Endodermal cell (in vitro differentiated cells): ENCODE measurements around the gene CCDC74A. TPM values are rescaled to one million over a fixed set of nuclear protein-coding genes. Genes with fewer than 3 reads are reported as not detected.
"Not testable (repeated sequence)": the region's sequence is repeated elsewhere in the genome, so short reads cannot be mapped to it uniquely, and the experiment has no call there.

Source experiments
- DNase-seq: peaks from one replicate; pipeline ENCODE4 v3.0.0-alpha.2; 2017
- H3K27ac ChIP-seq: 2 replicates; pipeline ENCODE4 v1.5.1; 2013; ENCODE audit warnings: mild to moderate bottlenecking, low read depth, low read length, moderate library complexity
- H3K27me3 ChIP-seq: 2 replicates; pipeline ENCODE4 v1.6.1; 2013; ENCODE audit warnings: mild to moderate bottlenecking, low read length, moderate library complexity; ENCODE audit not compliant: insufficient read depth, control insufficient read depth, poor library complexity, severe bottlenecking
- H3K36me3 ChIP-seq: 2 replicates; pipeline ENCODE4 v1.7.0; 2013; ENCODE audit warnings: mild to moderate bottlenecking, low read length, moderate library complexity; ENCODE audit not compliant: control insufficient read depth, insufficient read depth
- H3K4me1 ChIP-seq: one replicate; pipeline ENCODE4 v1.7.0; 2013; ENCODE audit warnings: low read length; ENCODE audit not compliant: control insufficient read depth, insufficient read depth
- H3K4me3 ChIP-seq: 2 replicates; pipeline ENCODE4 v1.5.1; 2013; ENCODE audit warnings: mild to moderate bottlenecking, low read length, moderate library complexity
- H3K9ac ChIP-seq: 2 replicates; pipeline ENCODE4 v1.6.1; 2013; ENCODE audit warnings: mild to moderate bottlenecking, low read length, moderate library complexity; ENCODE audit not compliant: poor library complexity, severe bottlenecking; ENCODE audit errors: extremely low read depth
- H3K9me3 ChIP-seq: 2 replicates; pipeline ENCODE4 v1.6.1; 2013; ENCODE audit warnings: mild to moderate bottlenecking, low read length, moderate library complexity; ENCODE audit not compliant: control insufficient read depth
- H3K27ac Mint-ChIP-seq: 2 replicates; pipeline ENCODE4 v1.8.0; 2020; ENCODE audit warnings: mixed read lengths
- H3K27me3 Mint-ChIP-seq: 2 replicates; pipeline ENCODE4 v1.8.0; 2021; ENCODE audit warnings: mild to moderate bottlenecking, mixed read lengths; ENCODE audit not compliant: insufficient read depth
- H3K36me3 Mint-ChIP-seq: 2 replicates; pipeline ENCODE4 v1.8.0; 2020; ENCODE audit warnings: low read depth, mixed read lengths
- H3K4me1 Mint-ChIP-seq: 2 replicates; pipeline ENCODE4 v1.8.0; 2020; ENCODE audit warnings: mixed read lengths
- H3K4me3 Mint-ChIP-seq: 2 replicates; pipeline ENCODE4 v1.8.0; 2020; ENCODE audit warnings: mild to moderate bottlenecking, moderate library complexity, mixed read lengths
- H3K9me3 Mint-ChIP-seq: 2 replicates; pipeline ENCODE4 v1.8.0; 2020; ENCODE audit warnings: mild to moderate bottlenecking, mixed read lengths
- WGBS, 2 experiments: methylation state at CpG; one replicate each; pipeline versions ENCODE4 v1.1.5 to v1.1.7; 2013; ENCODE audit warnings: missing lambda C conversion rate in 2 of 2, mixed read lengths in 1 of 2; ENCODE audit not compliant: insufficient coverage in 1 of 2, insufficient read length in 1 of 2; 5-methylcytosine and 5-hydroxymethylcytosine counted together
- total RNA-seq, 2 donors: library from RNA; stranded (reverse); fragmentation: NEBNext Ultra II Directional in 1 of 2; extraction: Animal tissue kit (Norgen Biotek cat#: 25700) in 1 of 2; gene quantifications; 2 replicates in 1 of 2; 3 replicates in 1 of 2; pipeline ENCODE4 v1.2.1, GENCODE V29; 2021
- TF ChIP-seq, protein P1 (sequence below): fragments of 200-600 bp; sonication (generic); conservative IDR thresholded peaks from 2 replicates; pipeline ENCODE4 v1.5.0; 2021; ENCODE audit warnings: antibody characterized with exemption, mild to moderate bottlenecking

Gene CCDC74A
- total RNA-seq, 2 donors from 2014 or later = 17.3 to 29.9 TPM

GRCh38 chr2:131519466-131519865, 8.2 kb upstream of the CCDC74A start:
- WGBS, 2 experiments = 94 to 95% methylated on average over 11 to 15 of the region's 15 CpGs
- DNase-seq = no peak
- no peak overlapping the region for H3K27ac Mint-ChIP-seq
- Histone ChIP-seq H3K4me1 (no peaks in the 10 kb centered on the region), H3K9me3 (no peaks in the 10 kb centered on the region), H3K4me3 (no peak overlapping the region), H3K27me3 (no peaks in the 10 kb centered on the region), H3K9ac (no peak overlapping the region), H3K36me3 (peaks cover 4% of the 10 kb centered on the region), H3K27ac (no peak overlapping the region)
- no peaks in the 10 kb centered on the region for H3K27me3 Mint-ChIP-seq
- peaks cover 24% of the 10 kb centered on the region for H3K36me3 Mint-ChIP-seq
- H3K4me3 Mint-ChIP-seq = no peak overlapping the region
- H3K9me3 Mint-ChIP-seq = no peaks in the 10 kb centered on the region
- TF ChIP-seq, protein P1, sequence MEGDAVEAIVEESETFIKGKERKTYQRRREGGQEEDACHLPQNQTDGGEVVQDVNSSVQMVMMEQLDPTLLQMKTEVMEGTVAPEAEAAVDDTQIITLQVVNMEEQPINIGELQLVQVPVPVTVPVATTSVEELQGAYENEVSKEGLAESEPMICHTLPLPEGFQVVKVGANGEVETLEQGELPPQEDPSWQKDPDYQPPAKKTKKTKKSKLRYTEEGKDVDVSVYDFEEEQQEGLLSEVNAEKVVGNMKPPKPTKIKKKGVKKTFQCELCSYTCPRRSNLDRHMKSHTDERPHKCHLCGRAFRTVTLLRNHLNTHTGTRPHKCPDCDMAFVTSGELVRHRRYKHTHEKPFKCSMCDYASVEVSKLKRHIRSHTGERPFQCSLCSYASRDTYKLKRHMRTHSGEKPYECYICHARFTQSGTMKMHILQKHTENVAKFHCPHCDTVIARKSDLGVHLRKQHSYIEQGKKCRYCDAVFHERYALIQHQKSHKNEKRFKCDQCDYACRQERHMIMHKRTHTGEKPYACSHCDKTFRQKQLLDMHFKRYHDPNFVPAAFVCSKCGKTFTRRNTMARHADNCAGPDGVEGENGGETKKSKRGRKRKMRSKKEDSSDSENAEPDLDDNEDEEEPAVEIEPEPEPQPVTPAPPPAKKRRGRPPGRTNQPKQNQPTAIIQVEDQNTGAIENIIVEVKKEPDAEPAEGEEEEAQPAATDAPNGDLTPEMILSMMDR = no peak
- H3K4me1 Mint-ChIP-seq = no peaks in the 10 kb centered on the region

DNA sequence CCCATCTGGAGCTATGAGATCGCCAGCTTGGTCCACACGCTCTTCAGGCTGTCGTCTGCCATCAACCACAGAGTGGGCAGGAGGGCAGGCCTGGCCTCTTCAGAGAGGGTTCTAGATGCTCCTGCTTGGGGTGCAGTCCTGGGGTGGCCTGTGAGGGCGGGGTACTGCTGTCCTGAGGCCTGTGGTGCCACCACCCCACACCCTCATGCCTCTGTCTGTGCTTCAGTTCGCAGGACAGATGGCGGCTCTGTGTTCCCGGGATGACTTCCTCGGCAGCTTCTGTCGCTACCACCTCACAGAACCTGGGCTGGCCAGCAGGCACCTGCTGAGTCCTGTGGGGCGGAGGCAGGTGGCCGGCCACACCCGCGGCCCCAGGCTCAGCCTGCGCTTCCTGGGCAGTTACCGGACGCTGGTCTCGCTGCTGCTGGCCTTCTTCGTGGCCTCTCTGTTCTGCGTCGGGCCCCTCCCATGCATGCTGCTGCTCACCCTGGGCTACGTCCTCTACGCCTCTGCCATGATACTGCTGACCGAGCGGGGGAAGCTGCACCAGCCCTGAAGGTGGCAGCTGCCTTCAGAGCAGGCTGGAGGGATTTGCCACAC, 7.7 kb upstream of the CCDC74A start:
- not testable (repeated sequence) for H3K9me3 Mint-ChIP-seq, H3K9ac ChIP-seq, H3K4me3 ChIP-seq, H3K4me3 Mint-ChIP-seq, H3K4me1 Mint-ChIP-seq, DNase-seq, H3K4me1 ChIP-seq, H3K27ac ChIP-seq, H3K27ac Mint-ChIP-seq, H3K27me3 ChIP-seq, H3K27me3 Mint-ChIP-seq, H3K36me3 ChIP-seq, H3K9me3 ChIP-seq
- H3K36me3 Mint-ChIP-seq = peaks cover 24% of the 10 kb centered on the region
- 96 to 100% methylated on average over 1 to 24 of the region's 24 CpGs for WGBS, 2 experiments

- Histone ChIP-seq H3K4me3 (no peak overlapping the region), H3K36me3 (peaks cover 4% of the 10 kb centered on the region), H3K27ac (no peak overlapping the region), H3K4me1 (no peaks in the 10 kb centered on the region), H3K9me3 (no peaks in the 10 kb centered on the region), H3K9ac (no peak overlapping the region), H3K27me3 (no peaks in the 10 kb centered on the region)
- no peak for DNase-seq
- Mint-ChIP-seq H3K9me3 (no peaks in the 10 kb centered on the region), H3K36me3 (peaks cover 24% of the 10 kb centered on the region), H3K4me3 (no peak overlapping the region), H3K27me3 (no peaks in the 10 kb centered on the region), H3K4me1 (no peaks in the 10 kb centered on the region), H3K27ac (no peak overlapping the region)
- TF ChIP-seq, protein P1 = no peak
- 89% methylated on average over 10 of the region's 10 CpGs; no CpG with 5 or more reads in 1 of the 2 experiments for WGBS, 2 experiments
Observed at GRCh38 chr2:131520526-131520925, 7.2 kb upstream of the CCDC74A start.

DNA sequence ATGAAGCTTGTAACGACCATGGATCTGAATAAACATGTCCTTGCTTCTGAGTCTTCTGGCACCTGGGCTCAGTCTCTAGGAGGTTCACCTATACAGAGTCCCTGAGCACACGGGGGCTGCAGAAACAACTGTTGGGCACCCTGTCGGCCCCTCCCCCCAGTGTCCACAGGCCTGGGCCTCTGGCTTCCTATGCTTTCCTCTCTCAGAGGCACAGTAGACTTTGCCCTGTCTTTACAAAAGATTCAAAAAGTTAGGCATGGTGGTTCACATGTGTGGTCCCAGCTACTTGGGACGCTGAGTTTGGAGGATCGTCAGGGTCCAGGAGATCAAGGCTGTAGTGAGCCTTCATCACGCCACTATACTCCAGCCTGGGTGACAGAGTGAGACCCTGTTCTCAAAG, 6.2 kb upstream of the CCDC74A start:
- not testable (repeated sequence) for H3K4me1 Mint-ChIP-seq, H3K27me3 ChIP-seq, H3K9ac ChIP-seq, H3K9me3 ChIP-seq, H3K36me3 ChIP-seq, H3K9me3 Mint-ChIP-seq, H3K27ac Mint-ChIP-seq, H3K27me3 Mint-ChIP-seq, H3K4me3 ChIP-seq, H3K4me3 Mint-ChIP-seq, H3K4me1 ChIP-seq, H3K27ac ChIP-seq
- peak; percentile 29 for DNase-seq
- peaks cover 22% of the 10 kb centered on the region for H3K36me3 Mint-ChIP-seq
- WGBS, 2 experiments = 92 to 93% methylated on average over 4 to 6 of the region's 6 CpGs
